HPDE6-E6E7 (cell line): Measurements from ENCODE around the gene TTYH3.
A peak's percentile ranks its signal among the peaks of the same experiment; 100 is the strongest.

ENCODE experiments used
- DNase-seq: peaks from one replicate; pipeline ENCODE4 v3.0.0; 2011; ENCODE audit warnings: missing footprints; ENCODE audit errors: extremely low spot score

Gene TTYH3

GRCh38 chr7:2708547-2709310 is 76.9 kb downstream of the TTYH3 start:
- no peak for DNase-seq

- DNase-seq, result peak; percentile 71
Observed at GRCh38 chr7:2709553-2710285, 77.9 kb downstream of the TTYH3 start.

GRCh38 chr7:2710286-2710655 is 78.5 kb downstream of the TTYH3 start:
- no peak for DNase-seq

GRCh38 chr7:2710901-2711551 is 79.2 kb downstream of the TTYH3 start:
- no peak for DNase-seq

GRCh38 chr7:2711895-2712675 is 80.3 kb downstream of the TTYH3 start:
- DNase-seq, result no peak

GRCh38 chr7:2713370-2713769 is 81.6 kb downstream of the TTYH3 start:
- DNase-seq, result no peak

- DNase-seq, result no peak
Observed at GRCh38 chr7:2713978-2714377, 82.2 kb downstream of the TTYH3 start.
